Endothelial cell of umbilical vein (primary cell): ENCODE data around the gene CXorf65. TPM values are rescaled to one million over a fixed set of nuclear protein-coding genes. Genes with fewer than 3 reads are reported as not detected.

ENCODE experiments used
- BruUV-seq: library from RNA; stranded (reverse); fragments of 400-500 nt; replicated peaks from 2 replicates; lab custom pipeline; 2021; lab: Mats Ljungman, UMichigan
- CTCF ChIA-PET: fragments of 300-600, 350-600 bp; sonication (Branson Sonifier 250); formaldehyde crosslinking; loops from one replicate; lab custom pipeline; 2021; ENCODE audit warnings: antibody characterized with exemption, inconsistent platforms; lab: Charles Lee
- POLR2A ChIA-PET: fragments of 300-600, 350-600 bp; sonication (Branson Sonifier 250); formaldehyde crosslinking; loops from one replicate; lab custom pipeline; 2021; ENCODE audit warnings: antibody characterized with exemption, inconsistent platforms; lab: Charles Lee
- DNase-seq: peaks from one replicate; pipeline ENCODE4 v3.0.0-alpha.2; 2011; ENCODE audit warnings: low read depth, low spot score
- FAIRE-seq: peaks from 2 replicates; lab custom pipeline; 2011; peaks lifted over from hg19 to GRCh38; lab: Jason Lieb, UNC
- H2AFZ ChIP-seq: 2 replicates; pipeline ENCODE4 v1.6.0; 2012; ENCODE audit warnings: low read depth, low read length, control low read depth, inconsistent platforms
- H3K27ac ChIP-seq: 2 replicates; pipeline ENCODE4 v1.5.1; 2011; ENCODE audit warnings: low read depth, mild to moderate bottlenecking, control low read depth, low read length, moderate library complexity; ENCODE audit not compliant: insufficient read depth
- H3K27me3 ChIP-seq, 2 experiments: 2 replicates each; pipeline versions ENCODE4 v1.6.0 to v1.6.1; 2011; ENCODE audit warnings: low read length in 2 of 2, mixed read lengths in 1 of 2; ENCODE audit not compliant: control insufficient read depth in 2 of 2, insufficient read depth in 2 of 2
- H3K36me3 ChIP-seq, 2 experiments: 2 replicates in 1 of 2; 3 replicates in 1 of 2; pipeline ENCODE4 v1.5.1; 2011; ENCODE audit warnings: low read length in 2 of 2, mild to moderate bottlenecking in 1 of 2, moderate library complexity in 1 of 2; ENCODE audit not compliant: control insufficient read depth in 2 of 2, insufficient read depth in 2 of 2; ENCODE audit errors: extremely low read depth in 1 of 2
- H3K4me1 ChIP-seq: 3 replicates; pipeline ENCODE4 v1.5.1; 2011; ENCODE audit warnings: mild to moderate bottlenecking, low read length; ENCODE audit not compliant: control insufficient read depth, insufficient read depth; ENCODE audit errors: extremely low read depth
- H3K4me2 ChIP-seq: 2 replicates; pipeline ENCODE4 v1.6.1; 2011; ENCODE audit warnings: low read length, control low read depth, mixed read lengths; ENCODE audit not compliant: insufficient read depth
- H3K4me3 ChIP-seq, 3 experiments: fragments of 200-600 bp in 1 of 3; sonication (generic), shearing (Covaris generic) in 1 of 3; replicated peaks in 1 of 3; 2 replicates each; pipeline ENCODE4 v1.5.1; 2011 to 2016; ENCODE audit warnings: control low read depth in 3 of 3, low read length in 3 of 3, mild to moderate bottlenecking in 2 of 3, inconsistent platforms in 1 of 3, low read depth in 1 of 3, moderate library complexity in 1 of 3; ENCODE audit not compliant: insufficient read depth in 1 of 3
- H3K79me2 ChIP-seq: 2 replicates; pipeline ENCODE4 v1.6.0; 2012; ENCODE audit warnings: low read length, inconsistent platforms; ENCODE audit not compliant: control insufficient read depth, insufficient read depth
- H3K9ac ChIP-seq: replicated peaks from 2 replicates; pipeline ENCODE3; 2011; ENCODE audit warnings: low read length, control low read depth; ENCODE audit not compliant: insufficient read depth; ENCODE audit errors: extremely low read depth
- H3K9me1 ChIP-seq: replicated peaks from 3 replicates; pipeline ENCODE4 v1.6.0; 2011; ENCODE audit warnings: mild to moderate bottlenecking, low read length; ENCODE audit not compliant: control insufficient read depth, insufficient read depth; ENCODE audit errors: extremely low read depth
- H3K9me3 ChIP-seq: replicated peaks from 2 replicates; pipeline ENCODE4 v1.5.1; 2012; ENCODE audit warnings: low read length, inconsistent platforms; ENCODE audit not compliant: control insufficient read depth, insufficient read depth
- H4K20me1 ChIP-seq: replicated peaks from 2 replicates; pipeline ENCODE3; 2011; ENCODE audit warnings: mild to moderate bottlenecking, low read length; ENCODE audit not compliant: control insufficient read depth, insufficient read depth; ENCODE audit errors: extremely low read depth
- EZH2 ChIP-seq: IDR thresholded peaks from 2 replicates; pipeline ENCODE4 v1.6.1; 2012; ENCODE audit warnings: borderline replicate concordance, low read depth, mild to moderate bottlenecking, moderate library complexity, low read length, inconsistent platforms; ENCODE audit not compliant: severe bottlenecking
- FOS ChIP-seq: IDR thresholded peaks from 2 replicates; pipeline ENCODE4 v1.6.1; 2011; ENCODE audit warnings: mild to moderate bottlenecking, low read length, moderate library complexity, borderline replicate concordance; ENCODE audit not compliant: insufficient read depth
- GATA2 ChIP-seq: IDR thresholded peaks from 2 replicates; pipeline ENCODE4 v1.7.0; 2011; ENCODE audit warnings: low read depth, mild to moderate bottlenecking, moderate library complexity, mixed read lengths, low read length; ENCODE audit not compliant: insufficient read length, insufficient read depth
- JUN ChIP-seq: IDR thresholded peaks from 2 replicates; pipeline ENCODE4 v1.6.1; 2011; ENCODE audit warnings: borderline replicate concordance, low read depth; ENCODE audit not compliant: insufficient read length, insufficient read depth
- MAX ChIP-seq: IDR thresholded peaks from 2 replicates; pipeline ENCODE4 v1.6.1; 2011; ENCODE audit not compliant: insufficient read depth, insufficient read length
- MYC ChIP-seq: IDR thresholded peaks from one replicate; pipeline ENCODE4 v1.6.1; 2011; ENCODE audit warnings: mild to moderate bottlenecking, low read depth, low read length
- POLR2A ChIP-seq: IDR thresholded peaks from 2 replicates; pipeline ENCODE4 v1.6.1; 2012; ENCODE audit warnings: low read depth, mild to moderate bottlenecking, control low read depth, low read length
- POLR2AphosphoS5 ChIP-seq: IDR thresholded peaks from 2 replicates; pipeline ENCODE4 v1.6.1; 2012; ENCODE audit warnings: low read depth, mild to moderate bottlenecking, control low read depth, low read length, moderate library complexity; ENCODE audit not compliant: insufficient read depth
- dilution Hi-C: fragments of 300-500 bp; cut with MboI; formaldehyde crosslinking; loops from one replicate; pipeline ENCODE4 v1.15.0; 2019; ENCODE audit warnings: low sequenced_read_pairs; ENCODE audit not compliant: extremely low pct_ligation_motif_present
- intact Hi-C: fragments of 100-400 bp; cut with micrococcal nuclease; formaldehyde crosslinking; loops from one replicate; pipeline ENCODE4 v1.10.0; 2022
- polyA plus RNA-seq, 4 experiments: library from polyadenylated mRNA; depleted of rRNA in 3 of 4; stranded (reverse) in 3 of 4; unstranded in 1 of 4; fragments of >200 nt; gene quantifications; 2 replicates each; pipeline versions ENCODE4 v1.2.1 to v1.2.3, GENCODE V29; 2011 to 2012; ENCODE audit warnings: missing spikeins in 1 of 4
- total RNA-seq: library from RNA; stranded (reverse); gene quantifications from 2 replicates; pipeline ENCODE4 v1.2.3, GENCODE V29; 2021
- TF ChIP-seq, protein P1 (sequence below), 2 donors: IDR thresholded peaks; 1 replicate in 1 of 2; 2 replicates in 1 of 2; pipeline ENCODE4 v1.5.1; 2011; ENCODE audit warnings: low read length in 2 of 2, mild to moderate bottlenecking in 2 of 2, moderate library complexity in 2 of 2, control low read depth in 1 of 2, inconsistent platforms in 1 of 2, low read depth in 1 of 2; ENCODE audit not compliant: insufficient read depth in 1 of 2; ENCODE audit errors: extremely low read depth in 1 of 2

The CXorf65 gene
- total and polyA plus RNA-seq, 2 donors (not counting 3 experiments of a cell fraction or from before 2014, with no cell fraction given) = not detected

- BruUV-seq = no TSS peak
- FAIRE-seq (peak; percentile 52), DNase-seq (no peak)
- CTCF ChIA-PET = no interaction called here
- POLR2A ChIA-PET = no interaction called here
- dilution Hi-C loops = no loop called here
- H2AFZ ChIP-seq = peak overlapping the region; percentile 90
- intact Hi-C loops = loop anchor here (1.0 kb wide), 1 partner anchor 28 kb away; the partner anchor contains the start of gene SNX12
- H3K79me2 ChIP-seq = no peaks in the 10 kb centered on the region
- H3K9me3 ChIP-seq = no peaks in the 10 kb centered on the region
- H3K9me1 ChIP-seq = no peaks in the 10 kb centered on the region
- no peak overlapping the region for H3K9ac ChIP-seq
- no peak for TF ChIP-seq MYC
- TF ChIP-seq MAX = no peak
- TF ChIP-seq, protein P1, sequence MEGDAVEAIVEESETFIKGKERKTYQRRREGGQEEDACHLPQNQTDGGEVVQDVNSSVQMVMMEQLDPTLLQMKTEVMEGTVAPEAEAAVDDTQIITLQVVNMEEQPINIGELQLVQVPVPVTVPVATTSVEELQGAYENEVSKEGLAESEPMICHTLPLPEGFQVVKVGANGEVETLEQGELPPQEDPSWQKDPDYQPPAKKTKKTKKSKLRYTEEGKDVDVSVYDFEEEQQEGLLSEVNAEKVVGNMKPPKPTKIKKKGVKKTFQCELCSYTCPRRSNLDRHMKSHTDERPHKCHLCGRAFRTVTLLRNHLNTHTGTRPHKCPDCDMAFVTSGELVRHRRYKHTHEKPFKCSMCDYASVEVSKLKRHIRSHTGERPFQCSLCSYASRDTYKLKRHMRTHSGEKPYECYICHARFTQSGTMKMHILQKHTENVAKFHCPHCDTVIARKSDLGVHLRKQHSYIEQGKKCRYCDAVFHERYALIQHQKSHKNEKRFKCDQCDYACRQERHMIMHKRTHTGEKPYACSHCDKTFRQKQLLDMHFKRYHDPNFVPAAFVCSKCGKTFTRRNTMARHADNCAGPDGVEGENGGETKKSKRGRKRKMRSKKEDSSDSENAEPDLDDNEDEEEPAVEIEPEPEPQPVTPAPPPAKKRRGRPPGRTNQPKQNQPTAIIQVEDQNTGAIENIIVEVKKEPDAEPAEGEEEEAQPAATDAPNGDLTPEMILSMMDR (IDR thresholded peaks at IDR 0.05; ENCODE audit: extremely low read depth in 1 of 2, insufficient read depth in 1 of 2, low read depth in 1 of 2, low read length in 2 of 2) = no peak
- no peak for TF ChIP-seq EZH2
- TF ChIP-seq POLR2A = no peak
- no peak for TF ChIP-seq JUN
- no peak for TF ChIP-seq POLR2AphosphoS5
- no peak for TF ChIP-seq FOS
- TF ChIP-seq GATA2 = no peak
- no peak overlapping the region for H3K27ac ChIP-seq
- H4K20me1 ChIP-seq = no peaks in the 10 kb centered on the region
- peaks cover 6% of the 10 kb centered on the region for H3K4me1 ChIP-seq
- no peaks in the 10 kb centered on the region for H3K36me3 ChIP-seq
- peaks cover 0 to 1% of the 10 kb centered on the region in 2 experiments for H3K27me3 ChIP-seq
- H3K4me2 ChIP-seq = peak overlapping the region; percentile 82
- H3K4me3 ChIP-seq = peak overlapping the region; percentile 28 to 67 (median 45)
Measured at GRCh38 chrX:71096760-71097032, 9.8 kb downstream of the CXorf65 start.
